K562 (cell line): Measurements from ENCODE around the gene ALKBH7.
A peak's percentile ranks its signal among the peaks of the same experiment; 100 is the strongest.

Experiments used
- BCLAF1 ChIP-seq, 2 experiments: fragments of 450-650 bp in 1 of 2; IDR thresholded peaks; 2 replicates each; pipeline ENCODE4 v1.6.1; 2011 to 2017; ENCODE audit warnings: low read depth in 2 of 2, antibody characterized with exemption in 1 of 2, borderline replicate concordance in 1 of 2, low read length in 1 of 2, mild to moderate bottlenecking in 1 of 2, mixed read lengths in 1 of 2; ENCODE audit not compliant: control insufficient read depth in 1 of 2
- CC2D1A ChIP-seq: fragments of 450-650 bp; IDR thresholded peaks from 2 replicates; pipeline ENCODE4 v1.6.1; 2017; ENCODE audit warnings: mild to moderate bottlenecking
- CEBPB ChIP-seq: fragments of 450-650 bp; IDR thresholded peaks from 2 replicates; pipeline ENCODE4 v1.6.1; 2016; ENCODE audit warnings: missing genetic modification characterization, missing compliant biosample characterization
- CEBPZ ChIP-seq: fragments of 150-350 bp; IDR thresholded peaks from 2 replicates; pipeline ENCODE4 v1.6.1; 2014; ENCODE audit warnings: low read depth, mild to moderate bottlenecking, low read length, borderline replicate concordance
- CTCF ChIP-seq, 3 experiments: IDR thresholded peaks in 2 of 3; conservative IDR thresholded peaks in 1 of 3; 2 replicates each; pipeline ENCODE4 v1.5.1; 2011 to 2012; ENCODE audit warnings: low read length in 3 of 3, mild to moderate bottlenecking in 3 of 3, control low read depth in 2 of 3, improper control_type of control experiment in 1 of 3, inconsistent platforms in 1 of 3, low read depth in 1 of 3, mixed read lengths in 1 of 3, moderate library complexity in 1 of 3; ENCODE audit not compliant: insufficient read depth in 2 of 3
- E2F6 ChIP-seq, 2 experiments: IDR thresholded peaks; 2 replicates each; pipeline ENCODE4 v1.6.1; 2011; ENCODE audit warnings: borderline replicate concordance in 1 of 2, control low read depth in 1 of 2, low read depth in 1 of 2, low read length in 1 of 2, mild to moderate bottlenecking in 1 of 2, mixed read lengths in 1 of 2, moderate library complexity in 1 of 2; ENCODE audit not compliant: insufficient read depth in 1 of 2, insufficient read length in 1 of 2, poor library complexity in 1 of 2, severe bottlenecking in 1 of 2; ENCODE audit errors: extremely low read depth in 1 of 2
- EZH2 ChIP-seq: IDR thresholded peaks from 2 replicates; pipeline ENCODE4 v1.6.1; 2012; ENCODE audit warnings: low read depth, mild to moderate bottlenecking, inconsistent platforms, low read length, borderline replicate concordance
- FOS ChIP-seq: IDR thresholded peaks from 3 replicates; pipeline ENCODE4 v1.6.1; 2011; ENCODE audit not compliant: insufficient read length; ENCODE audit errors: extremely low read depth
- MAFK ChIP-seq: IDR thresholded peaks from 2 replicates; pipeline ENCODE4 v1.6.1; 2011; ENCODE audit warnings: low read length, improper control_type of control experiment
- MTA3 ChIP-seq: fragments of 450-650 bp; formaldehyde crosslinking; IDR thresholded peaks from 2 replicates; pipeline ENCODE4 v1.6.1; 2017; ENCODE audit warnings: mild to moderate bottlenecking, borderline replicate concordance
- POLR2A ChIP-seq: fragments of 450-650 bp; conservative IDR thresholded peaks from 2 replicates; pipeline ENCODE4 v1.6.1; 2016
- SIX5 ChIP-seq, 2 experiments: IDR thresholded peaks; 2 replicates each; pipeline ENCODE4 v1.6.1; 2011; ENCODE audit warnings: low read length in 2 of 2, borderline replicate concordance in 1 of 2, low read depth in 1 of 2, mild to moderate bottlenecking in 1 of 2, moderate library complexity in 1 of 2; ENCODE audit not compliant: insufficient read depth in 1 of 2
- SMARCC2 ChIP-seq: fragments of 450-650 bp; IDR thresholded peaks from 2 replicates; pipeline ENCODE4 v1.6.1; 2017; ENCODE audit warnings: antibody characterized with exemption, moderate library complexity, mild to moderate bottlenecking, low read depth
- ZNF589 ChIP-seq: fragments of 200-800 bp; sonication (Bioruptor generic); IDR thresholded peaks from 2 replicates; pipeline ENCODE4 v1.6.1; 2016; ENCODE audit warnings: low read depth, missing genetic modification characterization, missing compliant biosample characterization

- TF ChIP-seq POLR2A (no peak), CTCF (IDR thresholded peaks at IDR 0.05 in 2 of 3, conservative IDR thresholded peaks at IDR 0.05 in 1 of 3; ENCODE audit: insufficient read depth in 2 of 3, low read depth in 1 of 3, low read length in 3 of 3) (no peak), SIX5 (IDR thresholded peaks at IDR 0.05; ENCODE audit: borderline replicate concordance in 1 of 2, insufficient read depth in 1 of 2, low read depth in 1 of 2, low read length in 2 of 2) (no peak), CEBPZ (no peak), BCLAF1 (IDR thresholded peaks at IDR 0.05; ENCODE audit: borderline replicate concordance in 1 of 2, control insufficient read depth in 1 of 2, low read depth in 2 of 2, low read length in 1 of 2) (no peak), CC2D1A (0 out of 2 replicates have a peak, but pooled peaks have one; percentile 15), FOS (no peak), ZNF589 (CRISPR knock-in tag) (no peak), EZH2 (no peak), MTA3 (no peak), MAFK (no peak), SMARCC2 (no peak), E2F6 (IDR thresholded peaks at IDR 0.05; ENCODE audit: borderline replicate concordance in 1 of 2, extremely low read depth in 1 of 2, insufficient read depth in 1 of 2, insufficient read length in 1 of 2, low read depth in 1 of 2, low read length in 1 of 2, poor library complexity in 1 of 2, severe bottlenecking in 1 of 2) (no peak), CEBPB (no peak)
Measured at GRCh38 chr19:6362027-6362350, 10.6 kb upstream of the ALKBH7 start.
